ENCODE data around the gene GALK1. TPM values are rescaled to one million over a fixed set of nuclear protein-coding genes. Genes with fewer than 3 reads are reported as not detected.

The GALK1 gene
- total and polyA plus RNA-seq, 9 of the 15 experiments (the other 6 are each of a cell fraction or from before 2014, with no cell fraction given) = 0.45 to 51.6 (median 17.4) TPM

DNA sequence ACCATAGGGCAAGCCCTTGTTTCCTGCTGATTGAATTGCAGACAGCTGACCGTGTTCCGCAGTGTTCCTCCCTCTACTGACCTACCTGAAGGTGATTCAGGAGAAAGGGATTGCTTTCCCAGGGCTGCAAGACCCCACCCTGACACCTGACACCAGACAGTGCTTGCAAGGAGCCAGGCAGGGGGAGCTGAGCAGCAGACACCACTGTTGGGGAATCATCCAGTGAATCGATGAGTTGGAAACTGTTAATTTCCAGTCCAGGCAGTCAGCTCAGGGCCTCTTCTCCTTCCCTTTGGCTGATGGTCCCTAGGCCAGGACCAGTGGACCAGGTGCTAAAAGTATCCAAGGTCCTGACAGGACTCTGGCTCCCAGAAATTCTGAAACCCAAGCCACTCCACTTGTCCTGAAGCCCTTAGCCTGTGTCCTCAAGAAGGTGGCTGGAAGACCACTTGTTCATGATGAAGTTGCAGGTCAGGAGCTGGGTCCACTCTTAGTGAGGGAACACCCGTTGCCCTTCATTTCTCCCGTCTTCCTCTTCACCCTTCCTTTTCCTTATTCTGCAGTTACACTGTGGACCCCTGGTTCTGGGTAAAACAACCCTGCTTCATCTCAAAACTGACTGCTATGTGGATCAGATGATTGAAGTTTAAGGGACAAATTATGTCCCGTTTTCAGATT, 10.1 kb upstream of the GALK1 start (continued):
- no peak for TF ChIP-seq ATF3 (IDR thresholded peaks at IDR 0.05)
- TF ChIP-seq ATF3 (CRISPR knock-in tag; conservative IDR thresholded peaks at IDR 0.05) = 0 out of 2 replicates have a peak, but pooled peaks have one; percentile 35
- TF ChIP-seq KLF6 (CRISPR knock-in tag; IDR thresholded peaks at IDR 0.05; ENCODE audit: borderline replicate concordance) = no peak
- TF ChIP-seq, protein P1, sequence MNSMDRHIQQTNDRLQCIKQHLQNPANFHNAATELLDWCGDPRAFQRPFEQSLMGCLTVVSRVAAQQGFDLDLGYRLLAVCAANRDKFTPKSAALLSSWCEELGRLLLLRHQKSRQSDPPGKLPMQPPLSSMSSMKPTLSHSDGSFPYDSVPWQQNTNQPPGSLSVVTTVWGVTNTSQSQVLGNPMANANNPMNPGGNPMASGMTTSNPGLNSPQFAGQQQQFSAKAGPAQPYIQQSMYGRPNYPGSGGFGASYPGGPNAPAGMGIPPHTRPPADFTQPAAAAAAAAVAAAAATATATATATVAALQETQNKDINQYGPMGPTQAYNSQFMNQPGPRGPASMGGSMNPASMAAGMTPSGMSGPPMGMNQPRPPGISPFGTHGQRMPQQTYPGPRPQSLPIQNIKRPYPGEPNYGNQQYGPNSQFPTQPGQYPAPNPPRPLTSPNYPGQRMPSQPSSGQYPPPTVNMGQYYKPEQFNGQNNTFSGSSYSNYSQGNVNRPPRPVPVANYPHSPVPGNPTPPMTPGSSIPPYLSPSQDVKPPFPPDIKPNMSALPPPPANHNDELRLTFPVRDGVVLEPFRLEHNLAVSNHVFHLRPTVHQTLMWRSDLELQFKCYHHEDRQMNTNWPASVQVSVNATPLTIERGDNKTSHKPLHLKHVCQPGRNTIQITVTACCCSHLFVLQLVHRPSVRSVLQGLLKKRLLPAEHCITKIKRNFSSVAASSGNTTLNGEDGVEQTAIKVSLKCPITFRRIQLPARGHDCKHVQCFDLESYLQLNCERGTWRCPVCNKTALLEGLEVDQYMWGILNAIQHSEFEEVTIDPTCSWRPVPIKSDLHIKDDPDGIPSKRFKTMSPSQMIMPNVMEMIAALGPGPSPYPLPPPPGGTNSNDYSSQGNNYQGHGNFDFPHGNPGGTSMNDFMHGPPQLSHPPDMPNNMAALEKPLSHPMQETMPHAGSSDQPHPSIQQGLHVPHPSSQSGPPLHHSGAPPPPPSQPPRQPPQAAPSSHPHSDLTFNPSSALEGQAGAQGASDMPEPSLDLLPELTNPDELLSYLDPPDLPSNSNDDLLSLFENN (IDR thresholded peaks at IDR 0.05; ENCODE audit: low read depth in 2 of 2, low read length in 2 of 2) = peak in 1 of 2 experiments; percentile 56; a peak in 2 of 4 replicates
- no peak for TF ChIP-seq HDAC3 (IDR thresholded peaks at IDR 0.05; ENCODE audit: borderline replicate concordance, partially characterized antibody)
- TF ChIP-seq CHD2 (IDR thresholded peaks at IDR 0.05; ENCODE audit: low read depth, low read length) = peak; percentile 58
- peak; percentile 20; the same call in 1 of the 2 replicates for TF ChIP-seq ZBTB9 (CRISPR knock-in tag; IDR thresholded peaks at IDR 0.05)
- no peak for TF ChIP-seq PPARD (CRISPR knock-in tag; IDR thresholded peaks at IDR 0.05)
- peak; percentile 80 for TF ChIP-seq FOXP1 (CRISPR knock-in tag; IDR thresholded peaks at IDR 0.05)
- TF ChIP-seq ZNF143 (CRISPR knock-in tag; IDR thresholded peaks at IDR 0.05) = peak; percentile 39; the same call in 1 of the 2 replicates
- peak; percentile 73; the same call in 1 of the 2 replicates for TF ChIP-seq FOXO4 (CRISPR knock-in tag; IDR thresholded peaks at IDR 0.05)
- TF ChIP-seq ILF3 (IDR thresholded peaks at IDR 0.05; ENCODE audit: borderline replicate concordance) = no peak
- peak in 1 of 2 experiments; percentile 50; a peak in 1 of 4 replicates for TF ChIP-seq SIN3A (IDR thresholded peaks at IDR 0.05; ENCODE audit: borderline replicate concordance in 2 of 2, control insufficient read depth in 1 of 2, low read depth in 2 of 2, low read length in 2 of 2)
- TF ChIP-seq CC2D1A (IDR thresholded peaks at IDR 0.05) = no peak
- TF ChIP-seq, protein P2, sequence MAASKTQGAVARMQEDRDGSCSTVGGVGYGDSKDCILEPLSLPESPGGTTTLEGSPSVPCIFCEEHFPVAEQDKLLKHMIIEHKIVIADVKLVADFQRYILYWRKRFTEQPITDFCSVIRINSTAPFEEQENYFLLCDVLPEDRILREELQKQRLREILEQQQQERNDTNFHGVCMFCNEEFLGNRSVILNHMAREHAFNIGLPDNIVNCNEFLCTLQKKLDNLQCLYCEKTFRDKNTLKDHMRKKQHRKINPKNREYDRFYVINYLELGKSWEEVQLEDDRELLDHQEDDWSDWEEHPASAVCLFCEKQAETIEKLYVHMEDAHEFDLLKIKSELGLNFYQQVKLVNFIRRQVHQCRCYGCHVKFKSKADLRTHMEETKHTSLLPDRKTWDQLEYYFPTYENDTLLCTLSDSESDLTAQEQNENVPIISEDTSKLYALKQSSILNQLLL (CRISPR knock-in tag; IDR thresholded peaks at IDR 0.05; ENCODE audit: borderline replicate concordance) = no peak
- TF ChIP-seq LARP7 (IDR thresholded peaks at IDR 0.05) = no peak
- TF ChIP-seq PTBP1 (IDR thresholded peaks at IDR 0.05; ENCODE audit: low read depth, low read length) = peak; percentile 75; the same call in 1 of the 2 replicates
- no peak for TF ChIP-seq ZBTB17 (CRISPR knock-in tag; IDR thresholded peaks at IDR 0.05)

Data from K562 (cell line).